ENCODE results near the gene IREB2. TPM values are rescaled to one million over a fixed set of nuclear protein-coding genes. Genes with fewer than 3 reads are reported as not detected.

IREB2 gene
- total and polyA plus RNA-seq, 10 donors = 8.6 to 92.6 (median 66.8) TPM

DNA sequence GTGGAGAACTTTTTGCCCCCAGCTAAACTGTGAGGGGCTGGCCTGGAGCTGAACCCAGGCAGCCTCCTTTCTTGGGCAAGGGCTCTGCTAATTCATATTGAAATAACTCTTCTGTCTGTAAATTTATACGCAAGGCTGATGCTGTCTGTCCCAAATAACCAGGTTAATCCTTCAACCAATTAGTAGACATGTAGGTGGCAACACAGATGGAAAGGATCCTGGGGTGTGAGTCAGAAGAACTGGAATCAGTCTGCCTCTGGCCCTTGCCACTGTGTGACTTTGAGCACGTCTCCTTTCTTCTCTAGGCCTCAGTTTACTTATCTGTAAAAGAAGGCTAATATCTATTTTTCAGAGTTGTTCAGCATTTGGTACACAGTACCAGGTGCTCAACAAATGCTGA is 48.3 kb upstream of the IREB2 start:
- no peak for DNase-seq
- Histone ChIP-seq H3K36me3 (no peaks in the 10 kb centered on the region), H3K9me3 (no peaks in the 10 kb centered on the region), H3K27ac (peak overlapping the region in 3 of 8 donors; percentile 7 to 13 (median 9)), H3K4me1 (no peaks in the 10 kb centered on the region), H3K27me3 (replicated peaks in 1 of 7) (peaks cover 0 to 25% (median 0%) of the 10 kb centered on the region in 7 donors), H3K4me3 (no peak overlapping the region)
- intact Hi-C loops (cut with DNase I; ENCODE audit: low total_unique reads) = no loop called here
- no peak for TF ChIP-seq POLR2A (IDR thresholded peaks at IDR 0.05)
- no peak for TF ChIP-seq CTCF (IDR thresholded peaks at IDR 0.05 in 8 of 11, conservative IDR thresholded peaks at IDR 0.05 in 3 of 11)
- TF ChIP-seq POLR2AphosphoS5 (IDR thresholded peaks at IDR 0.05) = no peak
- WGBS, 5 donors = 85 to 98% (median 87%) methylated on average over 2 of the region's 2 CpGs

- WGBS, 5 donors = 52 to 81% (median 69%) methylated on average over 1 of the region's 1 CpG
Measured at GRCh38 chr15:78390242-78390641, 47.8 kb upstream of the IREB2 start.

GRCh38 chr15:78390826-78391225 is 47.2 kb upstream of the IREB2 start:
- Histone ChIP-seq H3K4me1 (no peaks in the 10 kb centered on the region), H3K36me3 (no peaks in the 10 kb centered on the region), H3K27ac (no peak overlapping the region), H3K9me3 (no peaks in the 10 kb centered on the region), H3K4me3 (no peak overlapping the region), H3K27me3 (replicated peaks in 1 of 7) (peaks cover 0 to 16% (median 0%) of the 10 kb centered on the region in 7 donors)
- 79 to 88% (median 88%) methylated on average over 3 of the region's 3 CpGs for WGBS, 5 donors
- no peak for TF ChIP-seq CTCF (IDR thresholded peaks at IDR 0.05 in 8 of 11, conservative IDR thresholded peaks at IDR 0.05 in 3 of 11)
- intact Hi-C loops (cut with DNase I; ENCODE audit: low total_unique reads) = no loop called here
- no peak for DNase-seq

More at GRCh38 chr15:78390242-78390641, 47.8 kb upstream of the IREB2 start:
- TF ChIP-seq POLR2AphosphoS5 (IDR thresholded peaks at IDR 0.05) (no peak), POLR2A (IDR thresholded peaks at IDR 0.05) (no peak), CTCF (IDR thresholded peaks at IDR 0.05 in 8 of 11, conservative IDR thresholded peaks at IDR 0.05 in 3 of 11) (no peak)
- H3K4me1 ChIP-seq = no peaks in the 10 kb centered on the region
- no peak overlapping the region for H3K27ac ChIP-seq
- H3K36me3 ChIP-seq = no peaks in the 10 kb centered on the region
- H3K4me3 ChIP-seq = no peak overlapping the region
- H3K9me3 ChIP-seq = no peaks in the 10 kb centered on the region
- H3K27me3 ChIP-seq (replicated peaks in 1 of 7) = peaks cover 0 to 20% (median 0%) of the 10 kb centered on the region in 7 donors
- intact Hi-C loops (cut with DNase I; ENCODE audit: low total_unique reads) = no loop called here
- no peak for DNase-seq

- no peak overlapping the region for H3K4me3 ChIP-seq
- no peak for DNase-seq
- intact Hi-C loops (cut with DNase I; ENCODE audit: low total_unique reads) = no loop called here
- no peaks in the 10 kb centered on the region for H3K36me3 ChIP-seq
- peaks cover 0 to 3% (median 0%) of the 10 kb centered on the region in 6 donors for H3K4me1 ChIP-seq
- TF ChIP-seq POLR2AphosphoS5 (IDR thresholded peaks at IDR 0.05) = no peak
- TF ChIP-seq CTCF (IDR thresholded peaks at IDR 0.05 in 8 of 11, conservative IDR thresholded peaks at IDR 0.05 in 3 of 11) = no peak
- no peak for TF ChIP-seq POLR2A (IDR thresholded peaks at IDR 0.05)
- 90 to 98% (median 94%) methylated on average over 3 of the region's 3 CpGs for WGBS, 5 donors
- peaks cover 0 to 7% (median 0%) of the 10 kb centered on the region in 7 donors for H3K27me3 ChIP-seq (replicated peaks in 1 of 7)
- no peaks in the 10 kb centered on the region for H3K9me3 ChIP-seq
- H3K27ac ChIP-seq = no peak overlapping the region
Measured at GRCh38 chr15:78391781-78392180, 46.2 kb upstream of the IREB2 start.

Measured in spleen (tissue), 11 donors.